ENCODE results near the gene TEX36. TPM values are rescaled to one million over a fixed set of nuclear protein-coding genes. Genes with fewer than 3 reads are reported as not detected.

The TEX36 gene
- total and polyA plus RNA-seq, 9 of the 15 experiments (the other 6 are each of a cell fraction or from before 2014, with no cell fraction given), result 0.10 to 0.82 (median 0.15) TPM; not detected in 6

GRCh38 chr10:125721035-125721434, 38.1 kb upstream of the TEX36 start:
- Histone ChIP-seq H3K4me2 (ENCODE audit: insufficient read depth, low read length) (peak overlapping the region; percentile 95; the same call in 1 of the 2 replicates), H4K20me1 (replicated peaks; ENCODE audit: control insufficient read depth, insufficient read depth, low read length) (no peaks in the 10 kb centered on the region), H3K9ac (ENCODE audit: insufficient read depth in 1 of 2, low read depth in 2 of 2, low read length in 2 of 2) (peak overlapping the region in 1 of 2 experiments; percentile 33; a peak in 2 of 4 replicates), H2AFZ (ENCODE audit: low read depth, low read length) (no peak overlapping the region), H3K4me3 (peak overlapping the region; percentile 99; the same call in 1 of the 2 replicates), H3K27ac (ENCODE audit: extremely low read depth, low read depth, low read length) (no peak overlapping the region), H3K9me1 (ENCODE audit: control insufficient read depth, insufficient read depth, low read length) (no peaks in the 10 kb centered on the region), H3K9me3 (replicated peaks; ENCODE audit: control insufficient read depth, insufficient read depth, low read depth, low read length) (no peaks in the 10 kb centered on the region), H3K36me3 (ENCODE audit: control insufficient read depth, insufficient read depth, low read length) (peaks cover 49% of the 10 kb centered on the region), H3K4me1 (replicated peaks in 1 of 2; ENCODE audit: control insufficient read depth in 2 of 2, insufficient read depth in 2 of 2, low read length in 2 of 2) (peaks cover 5 to 6% of the 10 kb centered on the region in 2 experiments; a peak in 4 of 5 replicates), H3K27me3 (ENCODE audit: control insufficient read depth in 2 of 2, insufficient read depth in 2 of 2, low read length in 2 of 2) (no peaks in the 10 kb centered on the region), H3K79me2 (ENCODE audit: control insufficient read depth, insufficient read depth, low read length) (peaks cover 22% of the 10 kb centered on the region)
- BruUV-seq (replicated peaks), result no TSS peak
- FAIRE-seq (no peak), ATAC-seq (no peak), DNase-seq (ENCODE audit: extremely low read depth in 1 of 4, low spot score in 3 of 4) (no peak)
- intact Hi-C loops (cut with micrococcal nuclease), result loop anchor here (5.0 kb wide), 1 partner anchor 96 kb away; no protein-coding TSS in a partner anchor
- ChIA-PET POLR2A (interaction anchor here (0.9 kb wide), 1 partner anchor 10 kb away, joined by 3 read pairs; no protein-coding TSS in a partner anchor), CTCF (ENCODE audit: low intra/inter-chr PET ratio) (no interaction called here)
- in situ Hi-C loops (cut with MboI), result no loop called here
- 63% methylated on average over 3 of the region's 6 CpGs for WGBS (ENCODE audit: insufficient coverage, low coverage, missing lambda C conversion rate)
- no peak for TF ChIP-seq TCF7L2 (IDR thresholded peaks at IDR 0.05; ENCODE audit: low read depth, low read length)
- TF ChIP-seq MYNN (IDR thresholded peaks at IDR 0.05), result no peak
- TF ChIP-seq MYNN (CRISPR knock-in tag; IDR thresholded peaks at IDR 0.05), result no peak
- TF ChIP-seq CHD4 (IDR thresholded peaks at IDR 0.05; ENCODE audit: insufficient read depth, insufficient replicate concordance, low read depth, low read length, poor library complexity, severe bottlenecking), result no peak
- TF ChIP-seq CEBPG (CRISPR knock-in tag; IDR thresholded peaks at IDR 0.05), result no peak
- no peak for TF ChIP-seq CEBPG (tag; conservative IDR thresholded peaks at IDR 0.05 in 1 of 2, IDR thresholded peaks at IDR 0.05 in 1 of 2)
- TF ChIP-seq ZFP30 (CRISPR knock-in tag; IDR thresholded peaks at IDR 0.05; ENCODE audit: borderline replicate concordance), result no peak
- TF ChIP-seq UBTF (IDR thresholded peaks at IDR 0.05; ENCODE audit: borderline replicate concordance in 1 of 2, low read depth in 2 of 2, low read length in 2 of 2), result no peak
- TF ChIP-seq PHF21A (IDR thresholded peaks at IDR 0.05; ENCODE audit: borderline replicate concordance, low read depth), result no peak
- TF ChIP-seq ELK3 (CRISPR knock-in tag; IDR thresholded peaks at IDR 0.05), result no peak
- TF ChIP-seq CGGBP1 (CRISPR knock-in tag; IDR thresholded peaks at IDR 0.05), result no peak
- TF ChIP-seq ZNF444 (CRISPR knock-in tag; IDR thresholded peaks at IDR 0.05), result no peak
- no peak for TF ChIP-seq MTA2 (IDR thresholded peaks at IDR 0.05; ENCODE audit: low read depth)
- no peak for TF ChIP-seq KAT8 (IDR thresholded peaks at IDR 0.05; ENCODE audit: low read depth)
- TF ChIP-seq KAT7 (CRISPR knock-in tag; IDR thresholded peaks at IDR 0.05; ENCODE audit: borderline replicate concordance), result no peak
- no peak for TF ChIP-seq BDP1 (IDR thresholded peaks at IDR 0.05; ENCODE audit: insufficient read depth, insufficient read length)
- TF ChIP-seq ZNF785 (CRISPR knock-in tag; IDR thresholded peaks at IDR 0.05), result no peak
- TF ChIP-seq U2AF2 (optimal IDR thresholded peaks at IDR 0.05; ENCODE audit: low read depth, low read length), result no peak
